Measurements from ENCODE around the gene THEMIS2. TPM values are rescaled to one million over a fixed set of nuclear protein-coding genes. Genes with fewer than 3 reads are reported as not detected.

THEMIS2 gene
- polyA plus RNA-seq, 1 donor (not counting 4 experiments of a cell fraction or from before 2014, with no cell fraction given), result 1.3 TPM

DNA sequence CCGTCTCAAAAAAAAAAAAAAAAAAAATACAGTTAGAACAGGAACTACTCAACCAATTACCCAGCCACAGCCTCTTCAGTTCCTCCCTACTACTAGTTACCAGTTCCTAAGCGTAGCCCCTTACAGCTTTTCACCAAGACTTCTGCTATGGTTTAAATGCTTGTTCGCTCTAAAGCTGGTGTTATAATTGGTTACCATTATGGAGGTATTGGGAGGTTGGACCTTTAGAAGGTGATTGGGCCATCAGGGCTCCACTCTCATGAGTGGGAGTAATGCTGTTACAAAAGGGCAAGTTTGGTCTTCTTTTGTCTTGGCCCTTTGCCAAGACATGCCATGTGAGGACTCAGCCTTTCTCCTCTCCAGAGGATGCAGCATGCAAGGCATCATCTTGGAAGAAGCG lies 59.4 kb downstream of the THEMIS2 start:
- Histone ChIP-seq H4K20me1 (ENCODE audit: control insufficient read depth, extremely low read depth, insufficient read depth, low read length) (no peaks in the 10 kb centered on the region), H3K4me1 (ENCODE audit: control insufficient read depth, extremely low read depth, insufficient read depth, low read length) (peaks cover 13% of the 10 kb centered on the region), H3K4me2 (ENCODE audit: control insufficient read depth, extremely low read depth, insufficient read depth, low read depth, low read length) (no peak overlapping the region), H3K9me3 (ENCODE audit: control insufficient read depth, low read depth, low read length) (no peaks in the 10 kb centered on the region), H3K27me3 (ENCODE audit: control insufficient read depth, extremely low read depth, insufficient read depth, low read length) (peaks cover 10% of the 10 kb centered on the region), H3K27ac (ENCODE audit: control insufficient read depth, insufficient read depth, low read length) (no peak overlapping the region), H3K9ac (ENCODE audit: control insufficient read depth, extremely low read depth, insufficient read depth, low read length) (no peak overlapping the region), H3K36me3 (ENCODE audit: control insufficient read depth in 2 of 2, extremely low read depth in 1 of 2, insufficient read depth in 2 of 2, low read length in 2 of 2) (no peaks in the 10 kb centered on the region), H3K9me1 (ENCODE audit: control insufficient read depth, extremely low read depth, insufficient read depth, low read length) (no peaks in the 10 kb centered on the region), H2AFZ (ENCODE audit: control insufficient read depth, low read length) (no peak overlapping the region), H3K4me3 (ENCODE audit: control insufficient read depth in 2 of 3, extremely low read depth in 1 of 3, insufficient read depth in 2 of 3, low read depth in 1 of 3, low read length in 3 of 3) (no peak overlapping the region), H3K79me2 (ENCODE audit: control insufficient read depth, insufficient read depth, low read length) (no peaks in the 10 kb centered on the region)
- DNase-seq (ENCODE audit: low read depth, low spot score) (no peak), FAIRE-seq (no peak)
- dilution Hi-C loops (cut with MboI; ENCODE audit: extremely low pct_ligation_motif_present, low sequenced_read_pairs), result no loop called here
- TF ChIP-seq, protein P1, sequence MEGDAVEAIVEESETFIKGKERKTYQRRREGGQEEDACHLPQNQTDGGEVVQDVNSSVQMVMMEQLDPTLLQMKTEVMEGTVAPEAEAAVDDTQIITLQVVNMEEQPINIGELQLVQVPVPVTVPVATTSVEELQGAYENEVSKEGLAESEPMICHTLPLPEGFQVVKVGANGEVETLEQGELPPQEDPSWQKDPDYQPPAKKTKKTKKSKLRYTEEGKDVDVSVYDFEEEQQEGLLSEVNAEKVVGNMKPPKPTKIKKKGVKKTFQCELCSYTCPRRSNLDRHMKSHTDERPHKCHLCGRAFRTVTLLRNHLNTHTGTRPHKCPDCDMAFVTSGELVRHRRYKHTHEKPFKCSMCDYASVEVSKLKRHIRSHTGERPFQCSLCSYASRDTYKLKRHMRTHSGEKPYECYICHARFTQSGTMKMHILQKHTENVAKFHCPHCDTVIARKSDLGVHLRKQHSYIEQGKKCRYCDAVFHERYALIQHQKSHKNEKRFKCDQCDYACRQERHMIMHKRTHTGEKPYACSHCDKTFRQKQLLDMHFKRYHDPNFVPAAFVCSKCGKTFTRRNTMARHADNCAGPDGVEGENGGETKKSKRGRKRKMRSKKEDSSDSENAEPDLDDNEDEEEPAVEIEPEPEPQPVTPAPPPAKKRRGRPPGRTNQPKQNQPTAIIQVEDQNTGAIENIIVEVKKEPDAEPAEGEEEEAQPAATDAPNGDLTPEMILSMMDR (optimal IDR thresholded peaks at IDR 0.05 in 1 of 3, IDR thresholded peaks at IDR 0.05 in 1 of 3, conservative IDR thresholded peaks at IDR 0.05 in 1 of 3; ENCODE audit: extremely low read depth in 1 of 3, insufficient read depth in 2 of 3, low read length in 3 of 3), result no peak
- TF ChIP-seq EZH2 (IDR thresholded peaks at IDR 0.05; ENCODE audit: low read length), result no peak

DNA sequence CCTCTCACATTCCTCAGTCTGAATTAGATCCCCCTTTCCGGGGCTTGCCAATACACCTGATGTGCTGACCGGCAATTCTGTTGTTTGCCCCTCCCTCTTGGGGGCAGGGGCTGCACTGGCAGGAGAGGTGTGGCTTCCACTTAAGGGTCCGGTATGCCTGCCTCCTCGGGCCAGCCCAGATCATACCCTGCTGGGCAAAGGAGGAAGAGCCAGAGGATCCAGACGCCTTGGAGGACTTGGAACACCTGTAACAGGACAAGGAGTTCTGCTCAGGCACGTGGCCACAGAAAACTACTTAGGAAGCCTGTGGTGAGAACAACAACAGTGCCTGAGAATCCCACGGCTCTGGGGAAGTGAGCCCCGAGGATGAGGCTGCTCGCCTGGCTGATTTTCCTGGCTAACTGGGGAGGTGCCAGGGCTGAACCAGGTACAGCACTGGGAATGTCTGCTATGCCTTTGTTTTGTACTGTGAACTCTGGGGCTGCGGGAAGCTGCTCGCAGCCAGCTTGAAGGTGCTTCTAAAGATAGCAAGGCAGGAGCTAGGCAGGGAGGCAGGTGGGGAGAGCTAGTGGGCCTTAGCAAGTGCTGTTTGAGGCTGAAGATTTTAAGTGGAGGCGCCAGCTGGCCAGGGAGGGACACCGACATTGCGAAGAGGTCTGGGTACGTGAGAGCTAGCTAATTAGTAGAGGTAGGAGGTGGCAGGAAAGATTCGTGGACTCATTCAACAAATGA lies 62.6 kb downstream of the THEMIS2 start, which contains the start of gene SMPDL3B:
Gene SMPDL3B (plus strand): TSS at position 183 of the 732 bp plus-strand sequence. CDS start 184 bp downstream, at position 367.
- peak within 1 kb of the TSS; percentile 91 for H2AFZ ChIP-seq (ENCODE audit: control insufficient read depth, low read length)
- H3K4me1 ChIP-seq (ENCODE audit: control insufficient read depth, extremely low read depth, insufficient read depth, low read length), result peaks cover 13% of the 10 kb centered on the region
- H4K20me1 ChIP-seq (ENCODE audit: control insufficient read depth, extremely low read depth, insufficient read depth, low read length), result no peaks in the 10 kb centered on the region
- peak within 1 kb of the TSS; percentile 37 for H3K9ac ChIP-seq (ENCODE audit: control insufficient read depth, extremely low read depth, insufficient read depth, low read length)
- dilution Hi-C loops (cut with MboI; ENCODE audit: extremely low pct_ligation_motif_present, low sequenced_read_pairs), result no loop called here
- DNase-seq (ENCODE audit: low read depth, low spot score) (no peak), FAIRE-seq (no peak)
- H3K27me3 ChIP-seq (ENCODE audit: control insufficient read depth, extremely low read depth, insufficient read depth, low read length), result peaks cover 10% of the 10 kb centered on the region
- H3K4me2 ChIP-seq (ENCODE audit: control insufficient read depth, extremely low read depth, insufficient read depth, low read depth, low read length), result peak within 1 kb of the TSS; percentile 97
- no peaks in the 10 kb centered on the region for H3K79me2 ChIP-seq (ENCODE audit: control insufficient read depth, insufficient read depth, low read length)
- peak within 1 kb of the TSS; percentile 5 to 72 (median 23) for H3K4me3 ChIP-seq (ENCODE audit: control insufficient read depth in 2 of 3, extremely low read depth in 1 of 3, insufficient read depth in 2 of 3, low read depth in 1 of 3, low read length in 3 of 3)
- no peaks in the 10 kb centered on the region for H3K36me3 ChIP-seq (ENCODE audit: control insufficient read depth in 2 of 2, extremely low read depth in 1 of 2, insufficient read depth in 2 of 2, low read length in 2 of 2)
- H3K9me1 ChIP-seq (ENCODE audit: control insufficient read depth, extremely low read depth, insufficient read depth, low read length), result no peaks in the 10 kb centered on the region
- H3K9me3 ChIP-seq (ENCODE audit: control insufficient read depth, low read depth, low read length), result no peaks in the 10 kb centered on the region
- H3K27ac ChIP-seq (ENCODE audit: control insufficient read depth, insufficient read depth, low read length), result no peak within 1 kb of the TSS
- TF ChIP-seq, protein P1 (optimal IDR thresholded peaks at IDR 0.05 in 1 of 3, IDR thresholded peaks at IDR 0.05 in 1 of 3, conservative IDR thresholded peaks at IDR 0.05 in 1 of 3; ENCODE audit: extremely low read depth in 1 of 3, insufficient read depth in 2 of 3, low read length in 3 of 3), result peak in 1 of 3 experiments; percentile 38
- no peak for TF ChIP-seq EZH2 (IDR thresholded peaks at IDR 0.05; ENCODE audit: low read length)
